Measurements from ENCODE around the gene ABITRAM.
"Not testable (repeated sequence)": the region's sequence is repeated elsewhere in the genome, so short reads cannot be mapped to it uniquely, and the experiment has no call there.

The ABITRAM gene

DNA sequence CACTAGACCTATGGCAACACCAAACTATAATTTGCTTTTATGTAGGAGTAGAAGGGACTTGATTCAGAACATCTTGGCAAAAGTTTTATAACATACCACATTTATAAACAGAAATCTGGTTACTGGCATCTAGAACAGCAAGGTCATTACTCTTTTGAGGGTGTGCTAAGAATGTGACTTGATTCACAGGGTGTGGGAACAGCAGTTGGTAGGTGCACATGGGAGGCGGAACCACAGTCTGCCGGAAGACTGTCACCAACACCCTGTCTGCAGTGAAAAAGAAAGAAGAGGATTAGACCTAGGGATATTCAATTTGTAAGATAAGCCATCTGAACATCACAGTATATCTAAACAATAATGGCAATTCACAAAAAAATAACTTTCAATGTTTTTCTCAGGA is 23.3 kb upstream of the ABITRAM start:
- Mint-ChIP-seq H3K27ac (peak overlapping the region; percentile 18), H3K9me3 (no peaks in the 10 kb centered on the region), H3K27me3 (no peaks in the 10 kb centered on the region), H3K4me1 (ENCODE audit: low read depth) (peaks cover 15% of the 10 kb centered on the region), H3K36me3 (ENCODE audit: low read depth) (peaks cover 94% of the 10 kb centered on the region), H3K4me3 (no peak overlapping the region)
- DNase-seq = no peak

GRCh38 chr9:108911820-108912219 is 22.4 kb upstream of the ABITRAM start:
- H3K27me3 Mint-ChIP-seq = no peaks in the 10 kb centered on the region
- peaks cover 93% of the 10 kb centered on the region for H3K36me3 Mint-ChIP-seq (ENCODE audit: low read depth)
- peaks cover 15% of the 10 kb centered on the region for H3K4me1 Mint-ChIP-seq (ENCODE audit: low read depth)
- H3K4me3 Mint-ChIP-seq = no peak overlapping the region
- H3K9me3 Mint-ChIP-seq = no peaks in the 10 kb centered on the region
- H3K27ac Mint-ChIP-seq = peak overlapping the region; percentile 27
- no peak for DNase-seq

- Mint-ChIP-seq H3K9me3 (no peaks in the 10 kb centered on the region), H3K27ac (no peak overlapping the region), H3K36me3 (ENCODE audit: low read depth) (peaks cover 92% of the 10 kb centered on the region), H3K4me1 (ENCODE audit: low read depth) (peaks cover 15% of the 10 kb centered on the region), H3K4me3 (no peak overlapping the region), H3K27me3 (no peaks in the 10 kb centered on the region)
- no peak for DNase-seq
Observed at GRCh38 chr9:108913391-108913790, 20.8 kb upstream of the ABITRAM start.

DNA sequence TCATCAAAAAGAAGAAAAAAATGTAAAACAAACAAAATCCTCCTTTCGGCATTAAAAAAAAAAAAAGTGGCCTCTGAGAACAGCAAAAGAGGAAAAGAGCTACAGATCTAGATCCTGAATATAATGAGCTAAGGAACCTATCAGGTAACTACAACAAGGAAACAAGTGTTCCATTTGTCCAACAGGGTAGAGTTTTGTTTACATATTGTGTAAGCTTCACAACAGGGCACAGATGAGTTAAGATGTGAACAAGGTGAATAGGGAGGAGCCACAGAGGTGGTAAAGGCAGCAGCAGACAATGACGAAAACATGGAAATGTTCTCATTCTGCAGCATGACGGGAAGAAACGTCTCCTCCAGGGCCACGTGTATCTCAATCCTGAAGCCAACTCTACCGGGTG is 14.7 kb upstream of the ABITRAM start:
- H3K9me3 Mint-ChIP-seq = no peaks in the 10 kb centered on the region
- H3K36me3 Mint-ChIP-seq (ENCODE audit: low read depth) = peaks cover 93% of the 10 kb centered on the region
- no peak for DNase-seq
- H3K27me3 Mint-ChIP-seq = no peaks in the 10 kb centered on the region
- no peak overlapping the region for H3K27ac Mint-ChIP-seq
- no peak overlapping the region for H3K4me3 Mint-ChIP-seq
- H3K4me1 Mint-ChIP-seq (ENCODE audit: low read depth) = no peaks in the 10 kb centered on the region

DNA sequence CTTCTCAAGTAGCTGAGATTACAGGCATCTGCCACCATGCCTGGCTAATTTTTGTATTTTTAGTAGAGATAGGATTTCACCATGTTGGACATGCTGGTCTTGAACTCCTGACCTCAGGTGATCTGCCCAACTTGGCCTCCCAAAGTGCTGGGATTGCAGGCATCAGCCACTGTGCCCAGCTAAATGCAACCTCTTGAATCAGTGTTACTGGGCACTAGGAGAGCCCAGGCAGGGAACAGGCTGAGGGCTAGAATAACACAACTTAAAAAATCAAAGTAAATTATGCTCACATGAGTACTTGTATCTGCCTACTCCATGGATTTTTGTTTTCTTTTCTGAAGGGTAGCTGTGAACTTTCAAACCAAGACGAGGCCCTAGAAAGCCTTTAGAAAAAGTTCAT is 13.8 kb upstream of the ABITRAM start:
- not testable (repeated sequence) for H3K4me1 Mint-ChIP-seq (ENCODE audit: low read depth); H3K27ac Mint-ChIP-seq; H3K4me3 Mint-ChIP-seq; H3K27me3 Mint-ChIP-seq; DNase-seq; H3K9me3 Mint-ChIP-seq
- H3K36me3 Mint-ChIP-seq (ENCODE audit: low read depth) = peaks cover 94% of the 10 kb centered on the region

DNA sequence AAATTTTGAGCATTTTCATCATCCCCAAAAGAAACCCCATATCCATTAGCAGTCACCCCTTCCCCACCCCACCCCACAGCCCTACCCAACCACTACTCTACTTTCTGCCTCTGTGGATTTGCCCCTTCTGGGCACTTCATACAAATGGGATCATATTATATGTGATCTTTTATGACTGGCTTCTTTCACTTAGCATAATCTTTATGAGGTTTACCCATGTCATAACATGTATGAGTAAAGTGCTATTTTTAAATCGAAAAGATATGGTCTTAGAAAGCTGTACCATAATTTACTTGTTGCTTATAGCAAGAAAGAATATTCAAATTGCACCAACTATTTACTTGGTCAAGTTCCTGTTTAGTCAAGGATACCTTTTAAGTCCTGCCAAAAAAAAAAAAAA is 13.0 kb upstream of the ABITRAM start:
- no peaks in the 10 kb centered on the region for H3K4me1 Mint-ChIP-seq (ENCODE audit: low read depth)
- H3K9me3 Mint-ChIP-seq = no peaks in the 10 kb centered on the region
- H3K27ac Mint-ChIP-seq = no peak overlapping the region
- DNase-seq = no peak
- H3K36me3 Mint-ChIP-seq (ENCODE audit: low read depth) = peaks cover 94% of the 10 kb centered on the region
- H3K4me3 Mint-ChIP-seq = no peak overlapping the region
- no peaks in the 10 kb centered on the region for H3K27me3 Mint-ChIP-seq

DNA sequence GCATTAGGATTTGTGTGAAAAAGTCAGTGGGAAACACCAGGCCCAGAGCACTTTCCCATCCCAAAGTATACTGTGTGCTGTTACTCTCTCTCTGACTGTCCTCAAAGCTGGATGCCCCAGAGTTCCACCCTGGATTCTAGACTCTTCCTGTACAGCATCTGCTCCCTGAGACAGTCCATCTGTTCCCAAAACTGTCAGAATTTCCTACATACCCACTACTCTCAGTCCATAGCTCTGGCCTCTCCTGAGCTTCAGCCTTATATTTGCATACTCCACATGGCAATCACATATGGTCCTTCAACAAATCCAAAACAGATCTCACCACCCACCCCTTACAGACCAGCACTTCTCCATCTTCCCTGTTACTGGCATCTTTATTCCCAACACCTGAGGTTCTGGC is 9.7 kb upstream of the ABITRAM start:
- peak overlapping the region; percentile 7 for H3K27ac Mint-ChIP-seq
- no peak overlapping the region for H3K4me3 Mint-ChIP-seq
- DNase-seq = no peak
- no peaks in the 10 kb centered on the region for H3K27me3 Mint-ChIP-seq
- no peaks in the 10 kb centered on the region for H3K9me3 Mint-ChIP-seq
- H3K4me1 Mint-ChIP-seq (ENCODE audit: low read depth) = peaks cover 1% of the 10 kb centered on the region
- peaks cover 95% of the 10 kb centered on the region for H3K36me3 Mint-ChIP-seq (ENCODE audit: low read depth)

- Mint-ChIP-seq H3K9me3 (no peaks in the 10 kb centered on the region), H3K36me3 (ENCODE audit: low read depth) (peaks cover 76% of the 10 kb centered on the region), H3K27ac (no peak overlapping the region), H3K4me3 (no peak overlapping the region), H3K4me1 (ENCODE audit: low read depth) (peaks cover 25% of the 10 kb centered on the region), H3K27me3 (no peaks in the 10 kb centered on the region)
- DNase-seq = no peak
Observed at GRCh38 chr9:108928386-108928785, 5.8 kb upstream of the ABITRAM start.

DNA sequence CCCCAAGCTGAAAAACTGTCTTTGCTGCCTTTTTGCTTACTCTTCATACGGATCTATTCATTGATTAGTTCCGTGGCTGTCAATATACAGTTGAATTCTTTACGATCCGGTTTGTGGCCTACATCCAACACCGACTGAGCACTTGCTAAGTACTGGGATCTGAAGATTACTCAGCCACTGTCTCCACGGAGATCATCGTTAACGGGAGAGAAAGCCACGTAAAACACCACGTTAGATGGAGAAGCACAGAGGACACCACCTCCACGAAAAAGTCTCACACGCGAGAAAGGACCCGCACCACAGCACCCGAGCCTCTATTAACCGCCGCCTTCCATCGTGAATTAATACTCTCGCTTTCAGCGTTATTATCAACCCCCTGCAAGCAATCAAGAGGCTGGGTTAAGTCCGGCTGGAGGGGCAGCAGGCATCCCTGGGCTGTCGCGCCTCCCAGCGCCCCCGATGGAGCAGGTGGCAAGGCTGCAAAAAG is 926 bp upstream of the ABITRAM start:
- no peak for DNase-seq
- H3K27me3 Mint-ChIP-seq = no peaks in the 10 kb centered on the region
- H3K27ac Mint-ChIP-seq = peak overlapping the region; percentile 96

GRCh38 chr9:108933718-108934322 is 380 bp upstream of the ABITRAM start, which contains the start of gene ELP1:
TSS of gene ELP1 (minus strand) at chr9:108934124. CDS start at chr9:108931146, 2,978 bp downstream.
- Mint-ChIP-seq H3K9me3 (no peaks in the 10 kb centered on the region), H3K27me3 (no peaks in the 10 kb centered on the region), H3K4me1 (ENCODE audit: low read depth) (peaks cover 35% of the 10 kb centered on the region), H3K27ac (peak within 1 kb of the TSS; percentile 96), H3K36me3 (ENCODE audit: low read depth) (peaks cover 60% of the 10 kb centered on the region), H3K4me3 (peak within 1 kb of the TSS; percentile 97)
- peak; percentile 95 for DNase-seq

More for the DNA sequence above, 926 bp upstream of the ABITRAM start:
- H3K9me3 Mint-ChIP-seq = no peaks in the 10 kb centered on the region
- H3K4me1 Mint-ChIP-seq (ENCODE audit: low read depth) = peaks cover 35% of the 10 kb centered on the region
- peaks cover 60% of the 10 kb centered on the region for H3K36me3 Mint-ChIP-seq (ENCODE audit: low read depth)
- H3K4me3 Mint-ChIP-seq = peak overlapping the region; percentile 97

DNA sequence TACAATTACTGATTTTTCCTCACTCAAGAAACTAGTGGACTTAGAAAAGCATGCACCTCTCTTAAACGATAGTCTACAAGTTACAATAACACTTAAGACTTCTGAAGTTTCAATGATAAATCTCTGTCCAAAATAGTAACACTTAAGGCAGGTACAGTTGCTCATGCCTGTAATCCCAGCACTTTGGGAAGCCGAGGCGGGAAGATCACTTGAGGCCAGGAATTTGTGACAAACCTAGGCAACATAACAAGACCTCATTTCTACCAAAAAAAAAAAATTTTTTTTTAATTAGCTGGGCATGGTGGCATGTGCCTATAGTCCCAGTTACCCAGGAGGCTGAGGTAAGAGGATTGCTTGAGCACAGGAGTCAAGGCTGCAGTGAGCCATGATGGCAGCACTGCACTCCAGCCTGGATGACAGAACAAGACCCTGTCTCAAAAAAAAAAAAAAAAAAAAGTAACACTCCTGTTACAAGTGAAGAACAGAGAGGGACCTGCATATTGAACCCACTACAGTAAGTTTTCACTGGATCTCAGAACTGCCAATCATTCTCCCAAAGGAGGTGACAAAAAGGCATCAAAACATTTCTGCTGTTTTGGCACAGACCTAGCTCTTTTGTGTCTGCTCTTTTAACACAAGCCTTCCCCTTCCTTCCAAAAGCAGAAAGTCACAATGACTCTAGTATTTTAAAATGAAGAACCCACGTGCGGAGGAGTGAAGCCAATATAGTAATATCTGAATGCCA is 3.5 kb downstream of the ABITRAM start:
- H3K27ac Mint-ChIP-seq = no peak overlapping the region
- H3K4me1 Mint-ChIP-seq (ENCODE audit: low read depth) = peaks cover 17% of the 10 kb centered on the region
- H3K27me3 Mint-ChIP-seq = no peaks in the 10 kb centered on the region
- no peak overlapping the region for H3K4me3 Mint-ChIP-seq
- no peaks in the 10 kb centered on the region for H3K9me3 Mint-ChIP-seq
- no peak for DNase-seq
- peaks cover 61% of the 10 kb centered on the region for H3K36me3 Mint-ChIP-seq (ENCODE audit: low read depth)

GRCh38 chr9:108939975-108940374 is 5.8 kb downstream of the ABITRAM start:
- H3K27ac Mint-ChIP-seq = no peak overlapping the region
- H3K4me3 Mint-ChIP-seq = no peak overlapping the region
- peaks cover 47% of the 10 kb centered on the region for H3K36me3 Mint-ChIP-seq (ENCODE audit: low read depth)
- no peaks in the 10 kb centered on the region for H3K27me3 Mint-ChIP-seq
- H3K9me3 Mint-ChIP-seq = no peaks in the 10 kb centered on the region
- peaks cover 12% of the 10 kb centered on the region for H3K4me1 Mint-ChIP-seq (ENCODE audit: low read depth)
- DNase-seq = no peak

DNA sequence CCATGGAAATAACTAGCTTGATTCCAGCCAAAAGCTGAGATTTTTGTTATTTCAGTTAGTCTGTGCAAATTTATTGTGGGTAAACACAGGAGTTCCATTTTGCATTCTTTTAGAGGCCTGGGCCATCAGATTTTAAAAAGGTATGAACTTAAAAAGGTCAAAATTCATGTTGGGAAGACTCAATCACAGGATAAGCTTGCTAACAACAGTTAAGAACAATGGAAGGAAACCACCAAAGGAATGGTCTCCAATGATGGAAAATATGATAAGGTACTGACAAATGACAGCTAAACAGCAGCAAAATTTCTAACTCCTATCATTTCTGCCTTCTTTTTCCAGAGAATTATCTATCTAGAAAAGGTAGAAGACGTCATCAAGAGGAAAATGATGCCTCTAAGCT is 16.0 kb downstream of the ABITRAM start:
- peaks cover 2% of the 10 kb centered on the region for H3K4me1 Mint-ChIP-seq (ENCODE audit: low read depth)
- no peak overlapping the region for H3K27ac Mint-ChIP-seq
- no peak for DNase-seq
- no peak overlapping the region for H3K4me3 Mint-ChIP-seq
- no peaks in the 10 kb centered on the region for H3K36me3 Mint-ChIP-seq (ENCODE audit: low read depth)
- H3K9me3 Mint-ChIP-seq = no peaks in the 10 kb centered on the region
- no peaks in the 10 kb centered on the region for H3K27me3 Mint-ChIP-seq

DNA sequence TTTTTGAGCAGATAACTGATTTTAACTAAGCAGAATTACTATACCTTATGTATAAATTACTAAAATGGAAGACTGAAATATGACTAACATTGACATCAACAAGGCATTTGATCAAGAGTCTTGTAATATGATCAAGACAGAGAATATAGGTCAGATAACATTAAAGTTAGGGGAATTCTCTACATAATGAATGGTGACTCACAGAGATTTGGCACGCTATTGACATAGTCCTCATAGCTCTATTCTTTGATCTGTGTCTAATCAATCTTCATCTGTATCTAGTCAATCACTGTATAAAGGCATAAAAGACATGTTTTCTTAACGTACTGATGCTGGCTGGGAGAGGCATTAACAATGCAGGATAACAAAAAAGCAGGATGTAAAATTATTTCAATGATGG is 17.4 kb downstream of the ABITRAM start:
- no peak for DNase-seq
- no peak overlapping the region for H3K4me3 Mint-ChIP-seq
- H3K9me3 Mint-ChIP-seq = no peaks in the 10 kb centered on the region

GRCh38 chr9:108953983-108954574 is 19.9 kb downstream of the ABITRAM start:
- H3K9me3 Mint-ChIP-seq = no peaks in the 10 kb centered on the region
- DNase-seq = no peak
- no peak overlapping the region for H3K4me3 Mint-ChIP-seq
- peaks cover 2% of the 10 kb centered on the region for H3K4me1 Mint-ChIP-seq (ENCODE audit: low read depth)
- H3K27me3 Mint-ChIP-seq = no peaks in the 10 kb centered on the region
- H3K27ac Mint-ChIP-seq = no peak overlapping the region
- H3K36me3 Mint-ChIP-seq (ENCODE audit: low read depth) = no peaks in the 10 kb centered on the region

More for the DNA sequence above, 17.4 kb downstream of the ABITRAM start:
- Mint-ChIP-seq H3K27me3 (no peaks in the 10 kb centered on the region), H3K27ac (no peak overlapping the region), H3K4me1 (ENCODE audit: low read depth) (peaks cover 2% of the 10 kb centered on the region), H3K36me3 (ENCODE audit: low read depth) (no peaks in the 10 kb centered on the region)
